B cell (primary cell): Measurements from ENCODE around the gene ZFP14. TPM values are rescaled to one million over a fixed set of nuclear protein-coding genes. Genes with fewer than 3 reads are reported as not detected.

ENCODE experiments used
- ATAC-seq: fragments of 200-7000 bp; cut with Tn5 transposase; one replicate; pipeline ENCODE4 v1.10.0; 2021; ENCODE audit warnings: low read depth, mild to moderate bottlenecking, moderate number of reproducible peaks, moderate library complexity
- CTCF ChIA-PET: fragments of 350-600 bp; sonication (Branson Sonifier 250); formaldehyde crosslinking; loops from one replicate; lab custom pipeline; 2021; ENCODE audit warnings: antibody characterized with exemption, inconsistent platforms; lab: Charles Lee
- POLR2A ChIA-PET: fragments of 350-600 bp; sonication (Branson Sonifier 250); formaldehyde crosslinking; loops from one replicate; lab custom pipeline; 2021; ENCODE audit warnings: antibody characterized with exemption; lab: Charles Lee
- DNase-seq: peaks from one replicate; pipeline ENCODE4 v3.0.0; 2013
- H2AFZ ChIP-seq: 2 replicates; pipeline ENCODE4 v1.6.1; 2012; ENCODE audit warnings: mild to moderate bottlenecking, low read depth, low read length; ENCODE audit not compliant: insufficient read depth, poor library complexity, severe bottlenecking
- H3K27ac ChIP-seq, 2 donors: 1 replicate in 1 of 2; 2 replicates in 1 of 2; pipeline ENCODE4 v1.5.1; 2012 to 2013; ENCODE audit warnings: low read length in 2 of 2, mild to moderate bottlenecking in 2 of 2, moderate library complexity in 1 of 2
- H3K27me3 ChIP-seq, 4 experiments: fragments of 200-600 bp in 1 of 4; sonication (generic) in 1 of 4; replicated peaks in 1 of 4; 1 replicate in 2 of 4; 2 replicates in 2 of 4; pipeline versions ENCODE4 v1.6.1 to v1.7.0; 2013 to 2016; ENCODE audit warnings: low read length in 3 of 4, mild to moderate bottlenecking in 2 of 4, mixed read lengths in 1 of 4, moderate library complexity in 1 of 4; ENCODE audit not compliant: insufficient read depth in 4 of 4, control insufficient read depth in 3 of 4; ENCODE audit errors: control extremely low read depth in 1 of 4
- H3K36me3 ChIP-seq, 2 experiments: replicated peaks in 1 of 2; 1 replicate in 1 of 2; 2 replicates in 1 of 2; pipeline versions ENCODE4 v1.6.1 to v1.7.1; 2013; ENCODE audit warnings: low read length in 1 of 2; ENCODE audit not compliant: insufficient read depth in 2 of 2, control insufficient read depth in 1 of 2; ENCODE audit errors: control extremely low read depth in 1 of 2, extremely low read depth in 1 of 2
- H3K4me1 ChIP-seq, 2 donors: fragments of 200-600 bp in 1 of 2; sonication (generic) in 1 of 2; 1 replicate in 1 of 2; 2 replicates in 1 of 2; pipeline versions ENCODE4 v1.5.1 to v1.6.1; 2013 to 2017; ENCODE audit warnings: low read length in 2 of 2; ENCODE audit not compliant: control insufficient read depth in 2 of 2, insufficient read depth in 2 of 2
- H3K4me2 ChIP-seq: replicated peaks from 2 replicates; pipeline ENCODE3; 2012; ENCODE audit warnings: mild to moderate bottlenecking, low read depth, low read length; ENCODE audit not compliant: poor library complexity, severe bottlenecking
- H3K4me3 ChIP-seq, 5 experiments: fragments of 200-600 bp in 1 of 5; sonication (generic) in 1 of 5; 1 replicate in 3 of 5; 2 replicates in 2 of 5; pipeline versions ENCODE4 v1.5.1 to v1.7.0; 2011 to 2016; ENCODE audit warnings: low read length in 4 of 5, mild to moderate bottlenecking in 4 of 5, low read depth in 2 of 5, control low read depth in 1 of 5, moderate library complexity in 1 of 5; ENCODE audit not compliant: insufficient read depth in 1 of 5; ENCODE audit errors: control extremely low read depth in 1 of 5, extremely low read depth in 1 of 5
- H3K79me2 ChIP-seq: fragments of 200-600 bp; sonication (generic); one replicate; pipeline ENCODE4 v1.6.0; 2016; ENCODE audit warnings: low read length; ENCODE audit not compliant: control insufficient read depth, insufficient read depth
- H3K9ac ChIP-seq: fragments of 200-600 bp; sonication (generic); 2 replicates; pipeline ENCODE4 v1.6.1; 2017; ENCODE audit warnings: mild to moderate bottlenecking, low read length, moderate library complexity
- H3K9me3 ChIP-seq, 3 donors: one replicate each; pipeline versions ENCODE4 v1.6.1 to v1.7.1; 2013; ENCODE audit warnings: low read length in 2 of 3; ENCODE audit not compliant: control insufficient read depth in 2 of 3, insufficient read depth in 1 of 3; ENCODE audit errors: control extremely low read depth in 1 of 3
- H4K20me1 ChIP-seq: 2 replicates; pipeline ENCODE4 v1.6.0; 2012; ENCODE audit warnings: mild to moderate bottlenecking, low read length; ENCODE audit not compliant: insufficient read depth, control insufficient read depth, poor library complexity, severe bottlenecking
- H3K27ac Mint-ChIP-seq: one replicate; pipeline ENCODE4 v1.8.0; 2021; ENCODE audit warnings: mixed read lengths
- H3K27me3 Mint-ChIP-seq: one replicate; pipeline ENCODE4 v1.8.0; 2021; ENCODE audit warnings: mixed read lengths
- H3K4me1 Mint-ChIP-seq: one replicate; pipeline ENCODE4 v1.8.0; 2021; ENCODE audit warnings: mixed read lengths
- H3K4me3 Mint-ChIP-seq: one replicate; pipeline ENCODE4 v1.8.0; 2021; ENCODE audit warnings: mixed read lengths
- H3K9me3 Mint-ChIP-seq: one replicate; pipeline ENCODE4 v1.8.0; 2022; ENCODE audit warnings: mixed read lengths; ENCODE audit not compliant: insufficient read depth
- EZH2 ChIP-seq: IDR thresholded peaks from 2 replicates; pipeline ENCODE4 v1.6.1; 2012; ENCODE audit warnings: borderline replicate concordance, low read depth, mild to moderate bottlenecking, moderate library complexity, low read length; ENCODE audit not compliant: insufficient read depth, poor library complexity, severe bottlenecking
- WGBS: methylation state at CpG from one replicate; pipeline ENCODE4 v1.1.5; 2013; ENCODE audit warnings: missing lambda C conversion rate; ENCODE audit not compliant: insufficient coverage; 5-methylcytosine and 5-hydroxymethylcytosine counted together
- intact Hi-C: fragments of 100-400 bp; cut with micrococcal nuclease; formaldehyde crosslinking; loops from one replicate; pipeline ENCODE4 v1.10.0; 2022
- polyA plus RNA-seq: library from polyadenylated mRNA; depleted of rRNA; stranded (reverse); fragments of >200 nt; gene quantifications from 2 replicates; pipeline ENCODE4 v1.2.3, GENCODE V29; 2012
- total RNA-seq, 2 donors: library from RNA; stranded (reverse); fragments of 120-200 nt in 1 of 2; gene quantifications; 1 replicate in 1 of 2; 2 replicates in 1 of 2; pipeline versions ENCODE4 v1.2.3 to v1.2.4, GENCODE V29; 2013 to 2022
- TF ChIP-seq, protein P1 (sequence below): fragments of 200-600 bp; IDR thresholded peaks from one replicate; pipeline ENCODE4 v1.8.0; 2022; ENCODE audit warnings: antibody characterized with exemption, mild to moderate bottlenecking

ZFP14 gene
- total and polyA plus RNA-seq, 2 donors (not counting 1 experiment from before 2014, with no cell fraction given), result 5.2 to 22.7 TPM

DNA sequence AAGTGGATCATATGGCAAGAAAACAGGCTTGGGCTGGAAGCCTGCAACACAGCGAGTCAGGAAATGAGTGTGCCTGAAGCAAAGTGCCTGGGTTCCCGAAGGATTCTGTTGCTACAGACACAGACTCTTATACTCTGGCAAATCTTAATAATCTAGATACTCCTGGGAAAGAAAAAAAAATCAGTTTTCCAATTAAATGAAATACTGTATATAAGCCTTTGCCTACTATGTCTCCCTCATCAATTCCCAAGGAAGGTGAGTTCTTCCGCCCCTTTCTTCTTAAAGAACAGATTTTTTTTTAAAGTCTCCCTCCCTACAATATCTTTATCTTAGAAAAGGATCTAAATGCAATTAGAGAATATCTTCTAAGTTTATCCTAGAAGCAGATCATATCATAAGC, 29.1 kb upstream of the ZFP14 start:
- Histone ChIP-seq H3K4me1 (no peaks in the 10 kb centered on the region), H2AFZ (no peak overlapping the region), H3K27ac (no peak overlapping the region), H3K27me3 (no peaks in the 10 kb centered on the region), H3K9me3 (peaks cover 0 to 8% (median 4%) of the 10 kb centered on the region in 3 donors), H3K79me2 (peaks cover 39% of the 10 kb centered on the region), H3K9ac (no peak overlapping the region), H3K4me2 (no peak overlapping the region), H3K4me3 (no peak overlapping the region), H3K36me3 (peaks cover 24 to 62% of the 10 kb centered on the region in 2 experiments), H4K20me1 (peaks cover 10% of the 10 kb centered on the region)
- no peak for TF ChIP-seq EZH2
- TF ChIP-seq, protein P1, sequence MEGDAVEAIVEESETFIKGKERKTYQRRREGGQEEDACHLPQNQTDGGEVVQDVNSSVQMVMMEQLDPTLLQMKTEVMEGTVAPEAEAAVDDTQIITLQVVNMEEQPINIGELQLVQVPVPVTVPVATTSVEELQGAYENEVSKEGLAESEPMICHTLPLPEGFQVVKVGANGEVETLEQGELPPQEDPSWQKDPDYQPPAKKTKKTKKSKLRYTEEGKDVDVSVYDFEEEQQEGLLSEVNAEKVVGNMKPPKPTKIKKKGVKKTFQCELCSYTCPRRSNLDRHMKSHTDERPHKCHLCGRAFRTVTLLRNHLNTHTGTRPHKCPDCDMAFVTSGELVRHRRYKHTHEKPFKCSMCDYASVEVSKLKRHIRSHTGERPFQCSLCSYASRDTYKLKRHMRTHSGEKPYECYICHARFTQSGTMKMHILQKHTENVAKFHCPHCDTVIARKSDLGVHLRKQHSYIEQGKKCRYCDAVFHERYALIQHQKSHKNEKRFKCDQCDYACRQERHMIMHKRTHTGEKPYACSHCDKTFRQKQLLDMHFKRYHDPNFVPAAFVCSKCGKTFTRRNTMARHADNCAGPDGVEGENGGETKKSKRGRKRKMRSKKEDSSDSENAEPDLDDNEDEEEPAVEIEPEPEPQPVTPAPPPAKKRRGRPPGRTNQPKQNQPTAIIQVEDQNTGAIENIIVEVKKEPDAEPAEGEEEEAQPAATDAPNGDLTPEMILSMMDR, result no peak
- DNase-seq (no peak), ATAC-seq (no peak)
- intact Hi-C loops, result no loop called here
- Mint-ChIP-seq H3K4me3 (no peak overlapping the region), H3K4me1 (peaks cover 7% of the 10 kb centered on the region), H3K27ac (no peak overlapping the region), H3K9me3 (peaks cover 2% of the 10 kb centered on the region), H3K27me3 (no peaks in the 10 kb centered on the region)
- 100% methylated on average over 1 of the region's 3 CpGs for WGBS
- CTCF ChIA-PET, result no interaction called here
- POLR2A ChIA-PET, result no interaction called here

DNA sequence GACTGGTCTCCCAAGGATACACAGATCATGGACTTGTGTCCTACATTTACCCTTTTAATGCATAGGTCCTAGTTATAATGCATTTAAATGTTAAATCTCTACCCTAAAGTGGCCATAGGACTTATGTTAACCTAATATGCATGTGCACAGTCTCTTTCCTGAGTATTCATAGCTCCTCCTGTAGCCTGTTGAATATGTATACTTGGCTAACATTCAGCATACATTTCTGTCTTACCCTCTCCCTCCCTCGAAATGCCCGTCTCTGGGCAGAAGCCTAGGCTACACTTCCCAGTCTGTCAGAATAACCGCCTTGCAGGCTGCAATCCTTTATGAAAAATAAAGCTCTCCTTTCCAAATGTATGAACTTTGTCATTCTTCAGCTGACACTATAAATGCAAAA, 25.5 kb upstream of the ZFP14 start:
- H3K4me3 ChIP-seq, result no peak overlapping the region
- no peak overlapping the region for H3K4me2 ChIP-seq
- intact Hi-C loops, result no loop called here
- Mint-ChIP-seq H3K27ac (no peak overlapping the region), H3K4me1 (peaks cover 16% of the 10 kb centered on the region), H3K4me3 (no peak overlapping the region), H3K27me3 (no peaks in the 10 kb centered on the region), H3K9me3 (peaks cover 3% of the 10 kb centered on the region)
- H3K27me3 ChIP-seq, result no peaks in the 10 kb centered on the region
- POLR2A ChIA-PET, result no interaction called here
- peaks cover 20 to 51% of the 10 kb centered on the region in 2 experiments for H3K36me3 ChIP-seq
- peaks cover 19 to 20% of the 10 kb centered on the region in 2 donors for H3K4me1 ChIP-seq
- peaks cover 5% of the 10 kb centered on the region for H3K79me2 ChIP-seq
- DNase-seq, result no peak
- H4K20me1 ChIP-seq, result no peaks in the 10 kb centered on the region
- WGBS, result 96% methylated on average over 3 of the region's 3 CpGs
- no peak for TF ChIP-seq EZH2
- TF ChIP-seq, protein P1, result no peak
- no peak overlapping the region for H3K27ac ChIP-seq
- CTCF ChIA-PET, result no interaction called here
- H2AFZ ChIP-seq, result no peak overlapping the region
- ATAC-seq, result no peak
- H3K9ac ChIP-seq, result no peak overlapping the region
- peaks cover 0 to 13% (median 10%) of the 10 kb centered on the region in 3 donors for H3K9me3 ChIP-seq
